Activated CD8-positive, alpha-beta T cell treated with anti-CD3 and anti-CD28 coated beads for 36 hours (primary cell): Measurements from ENCODE around the gene RPL38. TPM values are rescaled to one million over a fixed set of nuclear protein-coding genes. Genes with fewer than 3 reads are reported as not detected.

Experiments used
- ATAC-seq: fragments of 200-7000 bp; cut with Tn5 transposase; one replicate; pipeline ENCODE4 v1.10.0; 2021; ENCODE audit warnings: mild to moderate bottlenecking, moderate library complexity
- CTCF ChIA-PET: fragments of 350-600 bp; sonication (Branson Sonifier 250); formaldehyde crosslinking; loops from one replicate; lab custom pipeline; 2021; ENCODE audit warnings: antibody characterized with exemption; lab: Charles Lee
- POLR2A ChIA-PET: fragments of 350-600 bp; sonication (Branson Sonifier 250); formaldehyde crosslinking; loops from one replicate; lab custom pipeline; 2021; ENCODE audit warnings: antibody characterized with exemption; lab: Charles Lee
- DNase-seq: peaks from one replicate; pipeline ENCODE4 v3.0.0-alpha.2; 2020
- H3K27ac Mint-ChIP-seq: one replicate; pipeline ENCODE4 v1.8.0; 2021; ENCODE audit warnings: mild to moderate bottlenecking, mixed read lengths
- H3K27me3 Mint-ChIP-seq: one replicate; pipeline ENCODE4 v1.8.0; 2021; ENCODE audit warnings: mixed read lengths
- H3K36me3 Mint-ChIP-seq: one replicate; pipeline ENCODE4 v1.8.0; 2021; ENCODE audit warnings: low read depth, mixed read lengths
- H3K4me1 Mint-ChIP-seq: one replicate; pipeline ENCODE4 v1.8.0; 2021; ENCODE audit warnings: low read depth, mixed read lengths
- H3K4me3 Mint-ChIP-seq: one replicate; pipeline ENCODE4 v1.8.0; 2021; ENCODE audit warnings: mild to moderate bottlenecking, moderate library complexity, mixed read lengths
- H3K9me3 Mint-ChIP-seq: one replicate; pipeline ENCODE4 v1.8.0; 2021; ENCODE audit warnings: mixed read lengths
- CTCF ChIP-seq: fragments of 200-600 bp; IDR thresholded peaks from one replicate; pipeline ENCODE4 v1.8.0; 2022; ENCODE audit warnings: antibody characterized with exemption, mild to moderate bottlenecking
- intact Hi-C: fragments of 100-400 bp; cut with micrococcal nuclease; formaldehyde crosslinking; loops from one replicate; pipeline ENCODE4 v1.10.0; 2022
- total RNA-seq, 2 experiments: library from RNA; stranded (reverse); gene quantifications; one replicate each; pipeline ENCODE4 v1.2.3, GENCODE V29; 2021

The RPL38 gene
- total RNA-seq, 2 experiments from 2014 or later, result 1,500 to 1,574 TPM

DNA sequence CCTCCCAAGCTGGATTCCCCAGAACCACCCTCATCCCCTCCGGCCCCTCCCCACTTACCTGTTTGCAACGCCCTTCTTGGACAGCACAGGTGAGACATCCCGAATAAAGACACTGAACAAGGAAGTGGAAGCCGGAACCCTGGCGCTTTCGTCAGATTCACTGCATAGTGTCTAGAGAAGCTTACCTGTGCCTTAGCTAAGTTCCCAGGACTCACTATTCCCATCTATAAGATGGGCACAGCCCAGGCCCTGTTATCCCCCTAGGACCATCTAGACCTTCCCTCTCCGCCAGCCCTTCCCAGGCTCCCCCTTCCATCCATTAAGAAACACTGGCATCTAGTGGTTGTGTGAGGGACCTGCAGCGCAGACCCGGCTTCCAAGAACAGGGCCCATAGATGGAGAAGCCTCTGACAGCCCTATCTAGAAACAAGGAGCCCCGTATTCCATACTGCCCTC is 26.9 kb upstream of the RPL38 start:
- H3K36me3 Mint-ChIP-seq, result no peaks in the 10 kb centered on the region
- no peak overlapping the region for H3K4me3 Mint-ChIP-seq
- no peaks in the 10 kb centered on the region for H3K9me3 Mint-ChIP-seq
- DNase-seq (peak; percentile 64), ATAC-seq (peak; percentile 79)
- no peaks in the 10 kb centered on the region for H3K4me1 Mint-ChIP-seq
- POLR2A ChIA-PET, result no interaction called here
- intact Hi-C loops, result loop anchor here (10.0 kb wide), 1 partner anchor 82 kb away; no protein-coding TSS in a partner anchor
- peak; percentile 73 for TF ChIP-seq CTCF
- peaks cover 16% of the 10 kb centered on the region for H3K27me3 Mint-ChIP-seq
- no peak overlapping the region for H3K27ac Mint-ChIP-seq
- CTCF ChIA-PET, result interaction anchor here (0.9 to 1.8 kb wide), 4 partner anchors 10 to 90 kb away, joined by 3 to 5 read pairs (median 4); no protein-coding TSS in a partner anchor

GRCh38 chr17:74177018-74177450 is 26.4 kb upstream of the RPL38 start:
- CTCF ChIA-PET, result interaction anchor here (1.1 to 1.8 kb wide), 3 partner anchors 10 to 87 kb away, joined by 3 to 5 read pairs (median 4); no protein-coding TSS in a partner anchor
- TF ChIP-seq CTCF, result peak; percentile 3
- no peak for ATAC-seq
- no peak overlapping the region for H3K4me3 Mint-ChIP-seq
- intact Hi-C loops, result loop anchor here (10.0 kb wide), 1 partner anchor 82 kb away; no protein-coding TSS in a partner anchor
- no peak overlapping the region for H3K27ac Mint-ChIP-seq
- no peaks in the 10 kb centered on the region for H3K9me3 Mint-ChIP-seq
- POLR2A ChIA-PET, result no interaction called here
- H3K36me3 Mint-ChIP-seq, result no peaks in the 10 kb centered on the region
- H3K27me3 Mint-ChIP-seq, result peaks cover 18% of the 10 kb centered on the region
- DNase-seq, result no peak
- H3K4me1 Mint-ChIP-seq, result no peaks in the 10 kb centered on the region

GRCh38 chr17:74179576-74179975 is 23.9 kb upstream of the RPL38 start:
- no peak for TF ChIP-seq CTCF
- no peak overlapping the region for H3K4me3 Mint-ChIP-seq
- H3K4me1 Mint-ChIP-seq, result no peaks in the 10 kb centered on the region
- H3K27ac Mint-ChIP-seq, result no peak overlapping the region
- no peaks in the 10 kb centered on the region for H3K9me3 Mint-ChIP-seq
- H3K27me3 Mint-ChIP-seq, result peaks cover 14% of the 10 kb centered on the region
- POLR2A ChIA-PET, result no interaction called here
- DNase-seq, result no peak
- no peaks in the 10 kb centered on the region for H3K36me3 Mint-ChIP-seq
- ATAC-seq, result no peak
- CTCF ChIA-PET, result interaction anchor here (0.8 to 3.0 kb wide), 3 partner anchors 20 to 94 kb away, joined by 3 to 10 read pairs (median 9); no protein-coding TSS in a partner anchor
- intact Hi-C loops, result loop anchor here (10.0 kb wide), 1 partner anchor 85 kb away; no protein-coding TSS in a partner anchor

GRCh38 chr17:74180336-74180735 is 23.1 kb upstream of the RPL38 start:
- H3K4me1 Mint-ChIP-seq, result no peaks in the 10 kb centered on the region
- CTCF ChIA-PET, result interaction anchor here (0.8 to 3.0 kb wide), 3 partner anchors 19 to 95 kb away, joined by 3 to 10 read pairs (median 9); no protein-coding TSS in a partner anchor
- H3K9me3 Mint-ChIP-seq, result no peaks in the 10 kb centered on the region
- no peak for TF ChIP-seq CTCF
- intact Hi-C loops, result no loop called here
- H3K27ac Mint-ChIP-seq, result no peak overlapping the region
- H3K36me3 Mint-ChIP-seq, result no peaks in the 10 kb centered on the region
- ATAC-seq (no peak), DNase-seq (no peak)
- peaks cover 18% of the 10 kb centered on the region for H3K27me3 Mint-ChIP-seq
- POLR2A ChIA-PET, result no interaction called here
- no peak overlapping the region for H3K4me3 Mint-ChIP-seq

DNA sequence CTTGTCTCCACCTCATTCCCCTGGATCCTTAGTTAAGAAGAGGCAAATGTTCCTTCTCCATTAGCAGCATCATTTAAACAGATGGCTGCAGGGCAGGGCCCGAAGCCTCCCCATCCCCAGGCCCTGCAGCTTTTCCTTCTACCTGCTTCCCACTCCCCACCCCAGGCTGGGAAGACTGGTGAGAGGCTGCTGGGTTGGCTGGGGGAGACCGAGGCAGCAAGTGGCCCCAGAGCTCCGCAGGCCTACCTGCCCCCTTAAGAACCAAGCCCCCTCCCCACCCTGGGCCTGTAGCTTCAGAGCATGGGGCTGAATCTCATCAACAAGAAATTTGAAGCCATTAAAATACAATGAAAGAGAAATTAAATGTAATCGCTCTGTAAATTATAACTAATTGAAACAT is 22.1 kb upstream of the RPL38 start:
- TF ChIP-seq CTCF, result no peak
- H3K27me3 Mint-ChIP-seq, result peaks cover 19% of the 10 kb centered on the region
- POLR2A ChIA-PET, result no interaction called here
- intact Hi-C loops, result no loop called here
- H3K4me3 Mint-ChIP-seq, result no peak overlapping the region
- H3K9me3 Mint-ChIP-seq, result no peaks in the 10 kb centered on the region
- no peaks in the 10 kb centered on the region for H3K36me3 Mint-ChIP-seq
- ATAC-seq (no peak), DNase-seq (no peak)
- no peaks in the 10 kb centered on the region for H3K4me1 Mint-ChIP-seq
- no peak overlapping the region for H3K27ac Mint-ChIP-seq
- CTCF ChIA-PET, result interaction anchor here (2.3 to 3.0 kb wide), 2 partner anchors 18 to 91 kb away, joined by 9 to 10 read pairs; no protein-coding TSS in a partner anchor
